Progenitor cell of endocrine pancreas (in vitro differentiated cells): ENCODE results near the gene MIX23. TPM values are rescaled to one million over a fixed set of nuclear protein-coding genes. Genes with fewer than 3 reads are reported as not detected.

Experiments used
- DNase-seq: peaks from one replicate; pipeline ENCODE4 v3.0.0; 2021; ENCODE audit warnings: low spot score; ENCODE audit not compliant: unreplicated experiment
- H3K27ac Mint-ChIP-seq: 2 replicates; pipeline ENCODE4 v1.8.0; 2021; ENCODE audit warnings: mild to moderate bottlenecking, moderate library complexity, mixed read lengths
- H3K27me3 Mint-ChIP-seq: 2 replicates; pipeline ENCODE4 v1.8.0; 2021; ENCODE audit warnings: mixed read lengths
- H3K36me3 Mint-ChIP-seq: 2 replicates; pipeline ENCODE4 v1.8.0; 2022; ENCODE audit warnings: mixed read lengths; ENCODE audit not compliant: insufficient read depth
- H3K4me1 Mint-ChIP-seq: 2 replicates; pipeline ENCODE4 v1.8.0; 2021; ENCODE audit warnings: low read depth, mixed read lengths
- H3K4me3 Mint-ChIP-seq: 2 replicates; pipeline ENCODE4 v1.8.0; 2021; ENCODE audit warnings: low read depth, mild to moderate bottlenecking, moderate library complexity, mixed read lengths
- H3K9me3 Mint-ChIP-seq: 2 replicates; pipeline ENCODE4 v1.8.0; 2021; ENCODE audit warnings: low read depth, mixed read lengths
- total RNA-seq: library from RNA; stranded (reverse); gene quantifications from 2 replicates; pipeline ENCODE4 v1.2.1, GENCODE V29; 2021
- TF ChIP-seq, protein P1 (sequence below): fragments of 200-600 bp; sonication (generic); IDR thresholded peaks from one replicate; pipeline ENCODE4 v1.5.0; 2021; ENCODE audit warnings: antibody characterized with exemption, mild to moderate bottlenecking; ENCODE audit not compliant: unreplicated experiment

MIX23 gene
- total RNA-seq, 1 donor from 2014 or later = 53.5 TPM

GRCh38 chr3:122416966-122417365, 33.9 kb upstream of the MIX23 start:
- peak overlapping the region; percentile 91 for H3K4me3 Mint-ChIP-seq
- H3K36me3 Mint-ChIP-seq = peaks cover 6% of the 10 kb centered on the region
- H3K27ac Mint-ChIP-seq = peak overlapping the region; percentile 98
- no peak for DNase-seq
- no peaks in the 10 kb centered on the region for H3K9me3 Mint-ChIP-seq
- peaks cover 18% of the 10 kb centered on the region for H3K4me1 Mint-ChIP-seq
- TF ChIP-seq, protein P1, sequence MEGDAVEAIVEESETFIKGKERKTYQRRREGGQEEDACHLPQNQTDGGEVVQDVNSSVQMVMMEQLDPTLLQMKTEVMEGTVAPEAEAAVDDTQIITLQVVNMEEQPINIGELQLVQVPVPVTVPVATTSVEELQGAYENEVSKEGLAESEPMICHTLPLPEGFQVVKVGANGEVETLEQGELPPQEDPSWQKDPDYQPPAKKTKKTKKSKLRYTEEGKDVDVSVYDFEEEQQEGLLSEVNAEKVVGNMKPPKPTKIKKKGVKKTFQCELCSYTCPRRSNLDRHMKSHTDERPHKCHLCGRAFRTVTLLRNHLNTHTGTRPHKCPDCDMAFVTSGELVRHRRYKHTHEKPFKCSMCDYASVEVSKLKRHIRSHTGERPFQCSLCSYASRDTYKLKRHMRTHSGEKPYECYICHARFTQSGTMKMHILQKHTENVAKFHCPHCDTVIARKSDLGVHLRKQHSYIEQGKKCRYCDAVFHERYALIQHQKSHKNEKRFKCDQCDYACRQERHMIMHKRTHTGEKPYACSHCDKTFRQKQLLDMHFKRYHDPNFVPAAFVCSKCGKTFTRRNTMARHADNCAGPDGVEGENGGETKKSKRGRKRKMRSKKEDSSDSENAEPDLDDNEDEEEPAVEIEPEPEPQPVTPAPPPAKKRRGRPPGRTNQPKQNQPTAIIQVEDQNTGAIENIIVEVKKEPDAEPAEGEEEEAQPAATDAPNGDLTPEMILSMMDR = no peak
- no peaks in the 10 kb centered on the region for H3K27me3 Mint-ChIP-seq

- peak; percentile 97 for DNase-seq
- TF ChIP-seq, protein P1 = peak; percentile 22
- H3K4me3 Mint-ChIP-seq = peak within 1 kb of the TSS; percentile 91
- H3K9me3 Mint-ChIP-seq = no peaks in the 10 kb centered on the region
- H3K36me3 Mint-ChIP-seq = peaks cover 6% of the 10 kb centered on the region
- H3K27me3 Mint-ChIP-seq = no peaks in the 10 kb centered on the region
- peaks cover 18% of the 10 kb centered on the region for H3K4me1 Mint-ChIP-seq
- H3K27ac Mint-ChIP-seq = peak within 1 kb of the TSS; percentile 98
Observed at GRCh38 chr3:122415762-122416654, 33.0 kb upstream of the MIX23 start, which contains the start of gene WDR5B. Gene WDR5B, minus strand, starts transcription at chr3:122416062. Its CDS starts 534 bp downstream, at chr3:122415528.

DNA sequence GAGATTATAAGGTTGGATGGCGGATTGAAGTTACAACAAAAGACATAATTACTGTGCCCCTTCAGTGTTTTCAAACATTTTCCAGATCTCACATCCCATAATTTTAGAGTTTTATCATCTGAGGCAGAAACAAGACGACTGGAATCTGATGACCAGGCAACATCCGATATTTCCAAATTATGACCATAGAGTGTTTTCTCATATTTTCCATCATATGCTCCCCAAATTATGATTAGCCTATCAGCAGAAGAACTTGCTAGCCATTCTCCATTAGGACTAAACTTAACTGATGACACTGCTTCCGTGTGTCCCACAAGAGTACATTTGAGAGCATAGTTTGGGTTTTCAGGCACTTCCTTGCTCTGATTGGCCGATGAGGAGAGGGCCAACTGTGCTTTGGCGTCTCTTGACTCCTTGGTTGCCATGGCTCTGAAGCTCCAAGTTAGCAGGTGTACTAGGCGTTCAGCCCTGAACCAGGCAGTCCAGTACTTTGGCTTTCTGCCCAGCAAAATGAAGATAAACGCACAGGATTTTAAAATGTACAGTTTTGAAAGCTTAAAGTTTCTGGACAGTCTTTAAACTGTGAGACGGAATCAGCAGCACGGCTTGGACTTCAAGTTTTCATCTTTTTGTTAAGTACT, 32.2 kb upstream of the MIX23 start:
- peak overlapping the region; percentile 91 for H3K4me3 Mint-ChIP-seq
- H3K36me3 Mint-ChIP-seq = peaks cover 6% of the 10 kb centered on the region
- H3K27me3 Mint-ChIP-seq = no peaks in the 10 kb centered on the region
- H3K4me1 Mint-ChIP-seq = peaks cover 18% of the 10 kb centered on the region
- TF ChIP-seq, protein P1 = no peak
- DNase-seq = no peak
- H3K9me3 Mint-ChIP-seq = no peaks in the 10 kb centered on the region
- peak overlapping the region; percentile 98 for H3K27ac Mint-ChIP-seq

DNA sequence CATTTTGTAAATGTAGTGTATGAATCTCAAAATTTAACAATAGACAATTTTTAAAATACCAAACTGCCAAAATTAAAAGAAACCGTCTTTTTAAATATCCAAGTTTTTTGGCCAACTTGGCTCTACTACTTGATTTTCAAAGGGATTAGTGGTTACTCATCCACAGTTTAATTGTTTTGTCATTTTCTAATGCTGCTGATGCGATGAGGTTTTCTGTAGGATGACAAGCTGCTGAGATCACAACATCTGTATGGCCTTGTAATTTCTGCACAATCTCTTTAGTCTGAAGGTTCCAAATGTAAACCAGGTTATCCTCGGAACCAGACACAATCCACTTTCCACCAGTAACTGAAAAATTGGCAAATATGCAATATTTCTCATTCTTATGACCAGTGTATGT, 31.4 kb upstream of the MIX23 start:
- Mint-ChIP-seq H3K27me3 (no peaks in the 10 kb centered on the region), H3K9me3 (no peaks in the 10 kb centered on the region), H3K4me1 (peaks cover 18% of the 10 kb centered on the region), H3K27ac (no peak overlapping the region), H3K36me3 (peaks cover 9% of the 10 kb centered on the region), H3K4me3 (peak overlapping the region; percentile 91)
- DNase-seq = no peak
- TF ChIP-seq, protein P1 = no peak

- H3K27me3 Mint-ChIP-seq = no peaks in the 10 kb centered on the region
- H3K36me3 Mint-ChIP-seq = peaks cover 13% of the 10 kb centered on the region
Observed at GRCh38 chr3:122410639-122411038, 27.6 kb upstream of the MIX23 start.

More at GRCh38 chr3:122410639-122411038, 27.6 kb upstream of the MIX23 start:
- Mint-ChIP-seq H3K9me3 (no peaks in the 10 kb centered on the region), H3K4me3 (no peak overlapping the region), H3K4me1 (peaks cover 12% of the 10 kb centered on the region), H3K27ac (no peak overlapping the region)
- no peak for DNase-seq
- TF ChIP-seq, protein P1 = no peak
